Activated CD8-positive, alpha-beta T cell treated with anti-CD3 and anti-CD28 coated beads for 36 hours (primary cell): ENCODE measurements around the gene PBLD. TPM values are rescaled to one million over a fixed set of nuclear protein-coding genes. Genes with fewer than 3 reads are reported as not detected.

Experiments used
- ATAC-seq: fragments of 200-7000 bp; cut with Tn5 transposase; one replicate; pipeline ENCODE4 v1.10.0; 2021; ENCODE audit warnings: mild to moderate bottlenecking, moderate library complexity
- CTCF ChIA-PET: fragments of 350-600 bp; sonication (Branson Sonifier 250); formaldehyde crosslinking; loops from one replicate; lab custom pipeline; 2021; ENCODE audit warnings: antibody characterized with exemption; lab: Charles Lee
- POLR2A ChIA-PET: fragments of 350-600 bp; sonication (Branson Sonifier 250); formaldehyde crosslinking; loops from one replicate; lab custom pipeline; 2021; ENCODE audit warnings: antibody characterized with exemption; lab: Charles Lee
- DNase-seq: peaks from one replicate; pipeline ENCODE4 v3.0.0-alpha.2; 2020
- H3K27ac Mint-ChIP-seq: one replicate; pipeline ENCODE4 v1.8.0; 2021; ENCODE audit warnings: mild to moderate bottlenecking, mixed read lengths
- H3K27me3 Mint-ChIP-seq: one replicate; pipeline ENCODE4 v1.8.0; 2021; ENCODE audit warnings: mixed read lengths
- H3K36me3 Mint-ChIP-seq: one replicate; pipeline ENCODE4 v1.8.0; 2021; ENCODE audit warnings: low read depth, mixed read lengths
- H3K4me1 Mint-ChIP-seq: one replicate; pipeline ENCODE4 v1.8.0; 2021; ENCODE audit warnings: low read depth, mixed read lengths
- H3K4me3 Mint-ChIP-seq: one replicate; pipeline ENCODE4 v1.8.0; 2021; ENCODE audit warnings: mild to moderate bottlenecking, moderate library complexity, mixed read lengths
- H3K9me3 Mint-ChIP-seq: one replicate; pipeline ENCODE4 v1.8.0; 2021; ENCODE audit warnings: mixed read lengths
- CTCF ChIP-seq: fragments of 200-600 bp; IDR thresholded peaks from one replicate; pipeline ENCODE4 v1.8.0; 2022; ENCODE audit warnings: antibody characterized with exemption, mild to moderate bottlenecking
- intact Hi-C: fragments of 100-400 bp; cut with micrococcal nuclease; formaldehyde crosslinking; loops from one replicate; pipeline ENCODE4 v1.10.0; 2022
- total RNA-seq, 2 experiments: library from RNA; stranded (reverse); gene quantifications; one replicate each; pipeline ENCODE4 v1.2.3, GENCODE V29; 2021

The PBLD gene
- total RNA-seq, 2 experiments from 2014 or later: 0.77 to 0.85 TPM

- ChIA-PET CTCF (interaction anchor here (1.0 kb wide), 2 partner anchors 26 to 63 kb away, joined by 3 to 6 read pairs; no protein-coding TSS in a partner anchor), POLR2A (no interaction called here)
- Mint-ChIP-seq H3K4me3 (no peak overlapping the region), H3K4me1 (no peaks in the 10 kb centered on the region), H3K27me3 (peaks cover 2% of the 10 kb centered on the region), H3K27ac (no peak overlapping the region), H3K9me3 (peaks cover 18% of the 10 kb centered on the region), H3K36me3 (peaks cover 6% of the 10 kb centered on the region)
- no peak for TF ChIP-seq CTCF
- ATAC-seq (no peak), DNase-seq (no peak)
- intact Hi-C loops: no loop called here
Measured at GRCh38 chr10:68275600-68276126, 57.1 kb downstream of the PBLD start.

GRCh38 chr10:68272833-68273232 lies 59.9 kb downstream of the PBLD start:
- intact Hi-C loops: no loop called here
- Mint-ChIP-seq H3K9me3 (peaks cover 8% of the 10 kb centered on the region), H3K27ac (no peak overlapping the region), H3K27me3 (peaks cover 2% of the 10 kb centered on the region), H3K4me1 (no peaks in the 10 kb centered on the region), H3K36me3 (peaks cover 3% of the 10 kb centered on the region), H3K4me3 (no peak overlapping the region)
- no peak for TF ChIP-seq CTCF
- POLR2A ChIA-PET: interaction anchor here (0.7 kb wide), 1 partner anchor 12 kb away, joined by 4 read pairs; no protein-coding TSS in a partner anchor
- DNase-seq (no peak), ATAC-seq (no peak)
- CTCF ChIA-PET: no interaction called here

GRCh38 chr10:68271196-68271882 lies 61.4 kb downstream of the PBLD start:
- Mint-ChIP-seq H3K9me3 (no peaks in the 10 kb centered on the region), H3K27me3 (peaks cover 2% of the 10 kb centered on the region), H3K4me3 (no peak overlapping the region), H3K36me3 (no peaks in the 10 kb centered on the region), H3K27ac (no peak overlapping the region), H3K4me1 (no peaks in the 10 kb centered on the region)
- ATAC-seq (no peak), DNase-seq (no peak)
- no peak for TF ChIP-seq CTCF
- intact Hi-C loops: no loop called here
- ChIA-PET CTCF (interaction anchor here (0.6 to 1.0 kb wide), 2 partner anchors 30 to 59 kb away, joined by 3 read pairs; no protein-coding TSS in a partner anchor), POLR2A (interaction anchor here (0.6 kb wide), 1 partner anchor 132 kb away, joined by 3 read pairs; no protein-coding TSS in a partner anchor)

- intact Hi-C loops: no loop called here
- ATAC-seq: no peak
- TF ChIP-seq CTCF: no peak
- Mint-ChIP-seq H3K4me1 (no peaks in the 10 kb centered on the region), H3K27me3 (peaks cover 2% of the 10 kb centered on the region), H3K9me3 (no peaks in the 10 kb centered on the region), H3K4me3 (no peak overlapping the region), H3K36me3 (no peaks in the 10 kb centered on the region), H3K27ac (no peak overlapping the region)
- ChIA-PET POLR2A (interaction anchor here (1.1 kb wide), 1 partner anchor 63 kb away, joined by 3 read pairs; the partner anchor contains the start of gene PBLD), CTCF (interaction anchor here (1.1 kb wide), 1 partner anchor 11 kb away, joined by 3 read pairs; no protein-coding TSS in a partner anchor)
- no peak for DNase-seq
Measured at GRCh38 chr10:68269562-68270290, 63.0 kb downstream of the PBLD start.
